GM19397 (cell line): ENCODE measurements around the gene MYO15B.
"Not testable (repeated sequence)": the region's sequence is repeated elsewhere in the genome, so short reads cannot be mapped to it uniquely, and the experiment has no call there.

Source experiments
- ATAC-seq: cut with Tn5 transposase; IDR thresholded peaks from one replicate; pipeline ENCODE4 v1.9.1; 2021; ENCODE audit warnings: mild to moderate bottlenecking, moderate library complexity; ENCODE audit not compliant: unreplicated experiment

MYO15B gene

GRCh38 chr17:75575197-75575596 is 12.4 kb upstream of the MYO15B start:
- no peak for ATAC-seq

- ATAC-seq: no peak
These were observed 11.9 kb upstream of the MYO15B start for GRCh38 chr17:75575728-75576127.

- ATAC-seq: no peak
These were observed 10.9 kb upstream of the MYO15B start for GRCh38 chr17:75576661-75577060.

GRCh38 chr17:75581121-75581725 is 6.4 kb upstream of the MYO15B start:
- not testable (repeated sequence) for ATAC-seq

- ATAC-seq: not testable (repeated sequence)
These were observed 4.4 kb upstream of the MYO15B start for GRCh38 chr17:75583197-75583596.

- no peak for ATAC-seq
These were observed 2.8 kb upstream of the MYO15B start for GRCh38 chr17:75584849-75585175.

GRCh38 chr17:75588596-75589011 is 1.0 kb downstream of the MYO15B start:
- ATAC-seq: no peak

GRCh38 chr17:75589012-75589918 is 1.7 kb downstream of the MYO15B start:
- peak; percentile 72 for ATAC-seq

GRCh38 chr17:75589919-75590303 is 2.3 kb downstream of the MYO15B start:
- no peak for ATAC-seq

GRCh38 chr17:75590314-75590761 is 2.7 kb downstream of the MYO15B start:
- no peak for ATAC-seq

- ATAC-seq: no peak
These were observed 3.5 kb downstream of the MYO15B start for GRCh38 chr17:75590849-75591721.

- ATAC-seq: no peak
These were observed 4.2 kb downstream of the MYO15B start for GRCh38 chr17:75591722-75592302.

GRCh38 chr17:75592348-75593020 is 4.9 kb downstream of the MYO15B start:
- ATAC-seq: no peak

- ATAC-seq: not testable (repeated sequence)
These were observed 5.8 kb downstream of the MYO15B start for GRCh38 chr17:75593430-75593829.

- ATAC-seq: no peak
These were observed 7.1 kb downstream of the MYO15B start for GRCh38 chr17:75594499-75595283.

GRCh38 chr17:75595284-75595919 is 7.8 kb downstream of the MYO15B start:
- ATAC-seq: no peak

- ATAC-seq: no peak
These were observed 8.3 kb downstream of the MYO15B start for GRCh38 chr17:75595920-75596313.

- ATAC-seq: no peak
These were observed 8.9 kb downstream of the MYO15B start for GRCh38 chr17:75596320-75597087.
